Suprapubic skin (tissue), 2 donors: ENCODE measurements around the gene TAC3.

Experiments used
- EP300 ChIP-seq: sonication (generic); formaldehyde crosslinking; IDR thresholded peaks from one replicate; pipeline ENCODE4 v1.6.1; 2017; ENCODE audit warnings: antibody characterized with exemption
- POLR2A ChIP-seq, 2 donors: fragments of 450-650 bp; IDR thresholded peaks; one replicate each; pipeline ENCODE4 v1.6.1; 2017; ENCODE audit warnings: antibody characterized with exemption in 2 of 2, mild to moderate bottlenecking in 2 of 2, moderate library complexity in 2 of 2

DNA sequence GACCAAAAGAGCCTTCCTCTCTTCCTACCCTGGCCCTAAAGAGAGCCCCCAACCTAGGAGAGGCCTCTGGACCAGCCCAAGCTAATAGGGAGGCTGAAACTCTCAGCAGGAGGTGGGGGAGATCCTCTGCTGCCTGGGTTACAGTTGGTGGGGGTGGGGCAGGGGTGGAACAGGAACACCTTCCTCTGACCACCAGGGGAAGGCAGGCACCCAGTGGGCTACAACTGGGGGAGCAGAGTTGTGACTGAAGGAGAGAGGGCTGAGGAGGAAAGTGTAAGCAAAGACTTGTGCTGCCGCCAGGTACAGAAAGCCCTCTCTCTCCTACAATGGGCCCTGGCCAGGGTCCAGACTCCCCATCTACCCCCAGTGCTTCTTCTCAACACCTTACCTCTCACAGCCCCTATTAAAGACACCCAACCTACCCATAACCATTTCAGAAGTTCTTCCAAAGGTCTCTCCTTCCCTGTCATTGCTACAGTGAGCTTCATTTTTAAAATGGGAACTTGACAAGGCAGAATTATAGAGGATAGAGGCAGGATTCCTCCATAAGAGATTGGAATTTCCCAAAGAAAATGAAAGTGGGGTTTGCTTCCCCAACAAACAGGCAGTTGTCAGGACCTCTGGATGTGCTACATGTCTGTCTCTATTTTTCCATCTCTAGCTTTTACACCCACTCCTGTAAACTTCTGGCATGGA lies 32.2 kb upstream of the TAC3 start:
- TF ChIP-seq EP300 (no peak), POLR2A (IDR thresholded peaks at IDR 0.05) (no peak)
